HL-60 (cell line): Measurements from ENCODE around the gene CTNND2.

Source experiments
- CTCF ChIP-seq: IDR thresholded peaks from one replicate; pipeline ENCODE4 v1.5.1; 2011; ENCODE audit warnings: low read length, control low read depth, inconsistent platforms; ENCODE audit not compliant: insufficient read depth
- POLR2AphosphoS5 ChIP-seq: IDR thresholded peaks from 2 replicates; pipeline ENCODE4 v1.6.1; 2012; ENCODE audit warnings: low read depth
- REST ChIP-seq: IDR thresholded peaks from 2 replicates; pipeline ENCODE4 v1.6.1; 2012; ENCODE audit warnings: low read depth; ENCODE audit not compliant: insufficient replicate concordance
- SPI1 ChIP-seq: IDR thresholded peaks from 2 replicates; pipeline ENCODE4 v1.6.1; 2012; ENCODE audit warnings: low read depth, mild to moderate bottlenecking, borderline replicate concordance

- TF ChIP-seq POLR2AphosphoS5 = no peak
- no peak for TF ChIP-seq CTCF
- no peak for TF ChIP-seq REST
- no peak for TF ChIP-seq SPI1
Observed at GRCh38 chr5:11148810-11149539, 755.3 kb downstream of the CTNND2 start.
